Measurements from ENCODE around the gene OR6B3. TPM values are rescaled to one million over a fixed set of nuclear protein-coding genes. Genes with fewer than 3 reads are reported as not detected.

OR6B3 gene
- total RNA-seq: not detected in 2 replicates

DNA sequence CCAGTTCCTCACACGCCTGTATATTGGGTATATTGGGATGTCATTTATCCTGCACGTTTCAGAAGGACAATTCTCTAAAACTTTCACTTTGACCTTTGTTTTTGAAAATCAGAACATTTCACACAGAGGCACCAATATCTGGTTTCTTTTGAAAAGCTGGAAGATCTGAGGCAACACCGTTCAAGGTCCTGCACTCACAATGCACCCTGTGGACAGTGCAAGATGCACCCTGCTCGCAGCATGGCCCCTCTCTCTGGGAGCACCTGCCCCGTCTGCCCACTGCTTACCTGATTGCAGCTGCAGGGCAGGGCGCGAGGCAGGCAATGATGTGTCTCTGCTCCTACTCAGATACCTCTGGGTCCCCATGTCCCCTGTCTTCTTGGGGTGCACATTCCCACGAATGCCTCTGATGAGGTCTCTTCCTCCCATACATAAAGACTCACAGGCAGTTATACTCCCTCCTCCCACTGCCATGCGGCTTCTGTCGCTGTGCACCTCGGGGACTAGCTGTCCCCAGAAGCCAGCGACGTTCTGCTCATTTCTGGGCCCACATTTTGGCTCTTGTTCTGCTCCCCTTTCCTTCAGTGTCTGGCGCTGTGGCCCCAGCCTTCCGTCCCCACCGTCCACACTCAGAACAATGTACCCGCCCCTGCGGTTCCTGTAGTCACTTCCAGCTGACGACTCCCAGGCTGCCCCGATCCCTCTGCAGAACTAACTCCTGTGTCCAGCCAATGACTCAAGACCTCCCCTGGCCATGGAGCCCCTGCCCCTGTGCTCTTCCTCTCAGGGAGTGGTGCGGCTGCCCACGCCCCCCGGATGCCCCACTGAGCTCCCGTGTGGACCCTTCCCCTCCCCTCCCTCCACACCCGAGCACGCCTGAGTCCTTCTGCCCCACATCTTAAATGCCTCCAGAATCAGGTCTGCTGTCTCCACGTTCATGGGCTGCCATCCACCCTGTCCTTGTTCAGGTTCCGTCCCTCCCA lies at the start of gene OR6B3:
Gene OR6B3, minus strand, starts transcription at position 349 of the 983 bp plus-strand sequence.

DNA sequence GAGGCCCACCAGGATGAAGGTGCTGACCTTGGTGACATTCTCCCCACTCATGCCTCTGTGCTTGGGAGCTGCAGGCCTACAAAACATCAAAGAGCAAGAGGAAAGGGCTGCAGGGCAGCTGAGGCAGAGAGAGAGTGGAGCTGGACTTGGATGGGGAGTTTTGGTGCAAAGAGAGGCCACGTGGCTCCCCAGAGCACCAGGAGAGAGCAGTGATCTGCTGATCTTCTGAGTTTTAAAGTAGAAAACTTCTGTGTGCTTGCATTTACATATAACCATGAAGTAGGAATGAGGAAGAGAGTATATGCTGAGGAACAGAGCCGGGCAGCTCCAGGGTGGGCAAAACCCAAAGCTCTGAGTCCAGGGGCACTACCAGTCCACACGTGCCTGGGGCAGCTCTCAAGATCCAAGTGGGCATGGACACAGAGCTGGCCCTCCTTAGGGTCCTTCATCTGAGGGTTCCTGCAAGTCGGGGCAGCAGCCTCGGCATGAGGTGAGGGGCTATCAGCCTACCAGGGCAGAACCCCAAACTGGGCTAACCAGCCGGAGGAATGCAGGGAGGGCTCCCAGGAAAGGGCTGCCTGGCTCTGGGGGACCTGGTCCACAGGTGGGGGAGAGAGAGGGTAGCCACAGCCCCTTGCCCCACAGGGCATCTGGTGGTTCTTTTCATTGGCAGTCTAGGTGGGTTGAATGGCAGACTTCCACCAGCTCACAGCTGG lies 22.8 kb downstream of the OR6B3 start, which contains the start of gene OR6B2:
Gene OR6B2, minus strand, starts transcription at position 51 of the 716 bp plus-strand sequence. Its CDS starts 0 bp downstream, at position 51.

Other genes with a start within 250 kb of the OR6B3 start
- gene NDUFA10, start 28.2 kb downstream of the OR6B3 start, total RNA-seq: 91.4 and 107 TPM in 2 replicates
- gene OR6B2, start 23.1 kb downstream of the OR6B3 start, total RNA-seq: not detected in 2 replicates
- gene COPS9, start 82.8 kb upstream of the OR6B3 start, total RNA-seq: 73.0 and 73.5 TPM in 2 replicates
- gene OTOS, start 87.1 kb upstream of the OR6B3 start, total RNA-seq: not detected in 2 replicates

Data from articular chondrocyte of knee joint (primary cell).